ENCODE data around the gene TCF19.

TCF19 gene

DNA sequence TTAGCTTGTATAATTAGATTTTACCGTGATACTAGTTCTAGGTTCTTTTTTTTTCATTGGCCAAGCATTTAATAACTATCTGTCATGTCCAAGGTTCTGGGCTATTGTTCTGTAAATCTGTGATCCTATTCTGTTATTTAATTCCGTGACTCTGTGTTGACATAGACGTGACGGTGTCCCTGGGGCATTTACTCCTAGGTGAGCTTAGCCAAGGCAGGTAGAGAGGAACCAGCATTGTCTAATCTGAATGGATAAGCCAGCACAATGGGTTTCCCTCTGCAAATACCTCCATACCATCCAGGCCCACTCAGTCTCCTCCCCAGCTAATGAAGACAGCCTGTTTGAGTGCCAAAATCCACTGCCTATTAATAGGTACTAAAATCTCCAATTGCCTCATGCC lies 29.3 kb upstream of the TCF19 start:
- DNase-seq = no peak

DNA sequence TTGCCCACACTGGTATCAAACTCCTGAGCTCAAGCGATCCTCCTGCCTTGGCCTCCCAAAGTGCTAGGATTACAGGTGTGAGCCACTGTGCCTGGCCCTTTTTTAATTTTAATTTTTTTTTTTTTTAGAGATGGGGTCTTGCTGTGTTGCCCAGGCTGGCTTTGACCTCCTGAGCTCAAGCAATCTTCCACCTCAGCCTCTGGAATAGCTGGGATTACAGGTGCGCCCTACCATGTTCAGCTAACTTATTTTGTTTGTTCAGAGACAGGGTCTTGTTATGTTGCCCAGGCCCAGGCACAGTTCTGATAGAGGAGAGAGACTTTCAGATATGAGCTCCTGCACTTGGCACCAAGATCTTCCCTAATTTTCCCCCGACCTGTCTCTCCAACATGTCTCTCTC lies 27.6 kb upstream of the TCF19 start:
- no peak for DNase-seq

GRCh38 chr6:31131595-31131994 lies 26.8 kb upstream of the TCF19 start:
- no peak for DNase-seq

DNA sequence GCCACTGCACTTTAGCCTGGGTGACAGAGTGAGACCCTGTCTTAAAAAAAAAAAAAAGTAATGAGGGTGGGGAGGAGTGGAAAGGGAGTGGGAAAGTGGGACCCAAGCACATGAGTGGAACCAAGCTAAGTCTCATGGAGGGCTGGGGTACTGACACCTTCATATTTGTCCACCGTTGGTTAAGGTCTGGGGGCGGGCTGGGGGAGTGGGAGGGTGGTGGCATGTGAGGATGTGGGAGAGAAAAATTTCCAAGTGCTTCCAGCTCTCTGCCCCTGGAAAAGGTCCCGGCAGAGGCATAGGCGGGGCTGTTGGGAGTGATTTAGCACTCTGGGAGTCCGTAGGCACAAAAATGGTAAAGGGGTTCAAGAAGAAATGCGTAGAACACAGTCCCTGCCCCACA lies 25.6 kb upstream of the TCF19 start:
- DNase-seq = no peak

DNA sequence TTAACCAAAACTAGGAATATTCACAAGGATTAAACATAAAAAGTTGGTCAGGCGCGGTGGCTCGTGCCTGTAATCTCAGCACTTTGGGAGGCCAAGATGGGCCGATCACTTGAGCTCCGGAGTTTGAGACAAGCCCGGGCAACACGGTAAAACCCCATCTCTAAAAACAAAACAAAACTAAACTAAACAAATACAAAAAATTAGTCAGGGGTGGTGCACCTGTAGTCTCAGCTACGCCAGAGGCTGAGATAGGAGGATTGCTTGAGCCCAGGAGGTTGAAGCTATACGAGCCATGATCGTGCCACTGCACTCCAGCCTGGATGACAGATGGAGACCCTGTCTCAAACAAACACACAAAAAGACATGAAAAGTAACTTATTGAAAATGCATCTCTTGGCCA lies 22.7 kb upstream of the TCF19 start:
- DNase-seq = no peak

DNA sequence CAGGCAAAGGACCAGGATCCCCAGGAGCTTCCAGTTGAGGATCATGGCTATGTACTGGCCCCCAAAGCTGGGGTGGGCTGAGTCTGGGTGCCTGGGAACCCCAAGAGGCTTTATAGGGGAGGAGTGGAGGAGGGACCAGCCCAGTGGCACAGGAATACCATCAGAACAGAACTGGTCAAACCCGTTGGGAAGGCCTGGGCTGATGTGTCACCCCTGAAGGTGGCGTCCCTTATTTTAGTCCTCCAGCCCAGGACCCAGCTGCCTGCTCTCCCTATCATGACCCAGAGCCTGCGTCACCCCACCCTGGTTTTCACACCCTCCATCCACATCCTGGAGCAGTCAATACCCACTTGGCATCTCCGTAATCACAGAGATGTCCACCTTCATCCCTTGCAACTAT lies 19.4 kb upstream of the TCF19 start, which contains the start of gene PSORS1C2:
Gene PSORS1C2, minus strand, starts transcription at position 85 of the 400 bp plus-strand sequence. Its CDS starts 40 bp downstream, at position 45.
- no peak for DNase-seq

DNA sequence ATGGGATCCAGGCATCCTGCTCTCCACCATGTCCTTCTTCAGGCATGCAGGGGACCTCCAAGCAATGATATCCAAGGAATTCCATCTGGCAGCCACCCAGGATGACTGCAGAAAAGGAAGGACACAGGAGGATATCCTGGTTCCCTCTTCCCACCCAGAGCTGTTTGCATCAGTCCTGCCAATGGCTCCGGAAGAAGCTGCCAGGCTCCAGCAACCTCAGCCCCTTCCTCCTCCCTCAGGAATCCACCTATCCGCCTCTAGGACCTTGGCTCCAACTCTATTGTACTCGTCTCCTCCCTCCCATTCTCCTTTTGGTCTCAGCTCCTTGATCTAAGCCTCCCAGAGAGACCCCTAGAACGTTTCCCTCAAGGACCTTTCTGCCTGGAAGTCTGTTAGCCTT lies 18.8 kb upstream of the TCF19 start:
- DNase-seq = peak; percentile 73

DNA sequence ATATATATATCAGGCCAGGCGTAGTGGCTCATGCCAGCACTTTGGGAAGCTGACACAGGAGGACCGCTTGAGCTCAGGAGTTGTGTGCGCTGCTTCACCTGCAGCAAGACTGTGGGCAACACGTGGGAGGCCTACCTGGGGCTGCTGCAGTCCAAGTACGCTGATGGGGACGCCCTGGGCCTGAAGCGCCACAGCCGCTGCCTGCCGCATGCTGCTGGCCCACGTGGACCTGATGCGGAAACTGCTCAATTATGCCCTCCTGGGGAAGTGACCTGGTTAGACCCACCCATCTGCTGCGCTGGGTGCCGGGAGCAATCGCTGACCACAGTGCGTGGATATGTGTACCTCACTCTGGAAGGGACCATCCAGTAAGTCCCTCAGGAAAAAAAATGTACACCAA lies 17.7 kb upstream of the TCF19 start:
- DNase-seq = no peak

- no peak for DNase-seq
These were observed 16.0 kb upstream of the TCF19 start for GRCh38 chr6:31142361-31142761.

GRCh38 chr6:31143148-31143547 lies 15.2 kb upstream of the TCF19 start:
- DNase-seq = peak; percentile 24

- no peak for DNase-seq
These were observed 14.0 kb upstream of the TCF19 start for GRCh38 chr6:31144296-31144969.

GRCh38 chr6:31144970-31145340 lies 13.4 kb upstream of the TCF19 start:
- DNase-seq = no peak

DNA sequence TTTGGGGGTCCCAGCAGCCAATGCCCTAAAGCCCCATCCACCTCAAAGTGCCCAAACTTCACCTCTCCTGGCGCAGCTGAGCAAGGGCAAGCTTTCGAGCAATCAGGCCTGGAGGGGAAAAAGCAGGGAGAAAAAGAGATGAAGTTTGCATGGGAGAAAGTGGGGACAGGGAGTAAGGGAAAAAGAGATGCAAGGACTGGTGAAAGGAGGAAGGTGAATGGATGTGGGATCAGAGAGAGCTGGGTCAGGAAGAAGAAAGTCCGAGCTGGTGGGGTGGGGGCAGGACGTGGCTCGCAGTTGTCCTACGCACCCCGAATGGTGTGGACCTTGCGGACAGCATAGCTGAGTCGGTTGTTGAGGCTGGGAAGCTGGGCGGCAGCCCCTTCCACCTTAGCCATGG lies 13.0 kb upstream of the TCF19 start:
- DNase-seq = no peak

GRCh38 chr6:31149827-31150447 lies 8.5 kb upstream of the TCF19 start:
- no peak for DNase-seq

DNA sequence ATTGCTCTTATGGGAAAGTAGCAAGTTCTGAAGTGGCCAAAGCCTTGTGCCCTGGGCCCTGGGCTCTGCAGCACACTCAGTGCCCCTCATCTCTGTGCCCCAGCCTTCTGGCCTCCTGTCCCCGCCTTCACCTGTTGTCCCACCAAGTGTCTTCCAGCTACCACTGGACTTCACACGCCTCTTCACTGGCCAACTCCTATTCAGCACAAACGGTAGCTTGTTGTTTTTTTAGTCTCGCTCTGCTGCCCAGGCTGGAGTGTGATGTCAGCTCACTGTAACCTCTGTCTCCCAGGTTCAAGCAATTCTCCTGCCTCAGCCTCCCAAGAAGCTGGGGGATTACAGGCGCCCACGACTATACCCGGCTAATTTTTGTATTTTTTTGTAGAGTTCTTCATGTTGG lies 5.6 kb upstream of the TCF19 start:
- DNase-seq = no peak

DNA sequence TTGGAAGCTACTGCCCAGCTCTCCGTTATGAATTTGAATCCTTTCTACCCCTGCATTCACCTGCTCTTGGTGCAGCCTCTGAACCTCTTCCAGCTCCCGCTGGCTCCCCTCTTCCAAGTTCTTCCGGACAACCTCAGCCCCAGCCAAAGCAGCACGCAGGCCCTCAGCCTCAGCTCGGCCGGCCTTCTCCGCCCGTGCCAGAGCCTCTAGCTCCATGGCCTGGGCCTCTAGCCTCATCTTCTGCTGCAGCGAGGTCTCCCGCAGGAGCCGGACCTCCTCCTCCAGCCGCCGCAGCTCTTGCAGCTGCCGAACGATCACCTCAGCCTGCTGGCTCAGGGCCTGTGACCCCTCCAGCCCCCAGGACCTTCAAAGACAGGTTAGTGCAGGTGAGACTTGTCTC lies 4.0 kb upstream of the TCF19 start:
- no peak for DNase-seq

DNA sequence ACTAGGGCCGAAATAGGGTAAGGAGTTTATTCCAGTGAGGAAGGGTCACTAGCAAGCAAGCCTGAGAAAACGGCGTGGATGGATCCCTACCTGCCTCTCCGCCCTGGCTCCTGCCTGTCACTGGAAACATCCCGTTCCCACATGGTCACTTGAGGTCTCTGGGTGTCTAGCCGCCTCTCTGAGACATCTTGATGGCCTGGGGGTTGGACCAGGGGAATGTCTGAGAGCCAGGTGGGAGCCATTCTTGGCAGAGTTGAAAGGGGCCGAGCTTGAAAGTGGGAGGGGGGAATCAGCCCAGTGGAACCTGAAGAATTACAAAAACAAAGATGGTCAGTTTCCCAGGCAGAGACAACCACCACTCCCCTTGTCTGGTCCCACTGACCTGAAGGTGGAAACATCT lies 1.7 kb upstream of the TCF19 start:
- DNase-seq = no peak

- no peak for DNase-seq
These were observed 763 bp upstream of the TCF19 start, which contains the start of gene CCHCR1 for GRCh38 chr6:31157513-31158139. TSS of gene CCHCR1 (minus strand) at chr6:31157802. CDS start at chr6:31157600, 202 bp downstream.

- DNase-seq = no peak
These were observed 770 bp downstream of the TCF19 start for GRCh38 chr6:31158863-31159855.

DNA sequence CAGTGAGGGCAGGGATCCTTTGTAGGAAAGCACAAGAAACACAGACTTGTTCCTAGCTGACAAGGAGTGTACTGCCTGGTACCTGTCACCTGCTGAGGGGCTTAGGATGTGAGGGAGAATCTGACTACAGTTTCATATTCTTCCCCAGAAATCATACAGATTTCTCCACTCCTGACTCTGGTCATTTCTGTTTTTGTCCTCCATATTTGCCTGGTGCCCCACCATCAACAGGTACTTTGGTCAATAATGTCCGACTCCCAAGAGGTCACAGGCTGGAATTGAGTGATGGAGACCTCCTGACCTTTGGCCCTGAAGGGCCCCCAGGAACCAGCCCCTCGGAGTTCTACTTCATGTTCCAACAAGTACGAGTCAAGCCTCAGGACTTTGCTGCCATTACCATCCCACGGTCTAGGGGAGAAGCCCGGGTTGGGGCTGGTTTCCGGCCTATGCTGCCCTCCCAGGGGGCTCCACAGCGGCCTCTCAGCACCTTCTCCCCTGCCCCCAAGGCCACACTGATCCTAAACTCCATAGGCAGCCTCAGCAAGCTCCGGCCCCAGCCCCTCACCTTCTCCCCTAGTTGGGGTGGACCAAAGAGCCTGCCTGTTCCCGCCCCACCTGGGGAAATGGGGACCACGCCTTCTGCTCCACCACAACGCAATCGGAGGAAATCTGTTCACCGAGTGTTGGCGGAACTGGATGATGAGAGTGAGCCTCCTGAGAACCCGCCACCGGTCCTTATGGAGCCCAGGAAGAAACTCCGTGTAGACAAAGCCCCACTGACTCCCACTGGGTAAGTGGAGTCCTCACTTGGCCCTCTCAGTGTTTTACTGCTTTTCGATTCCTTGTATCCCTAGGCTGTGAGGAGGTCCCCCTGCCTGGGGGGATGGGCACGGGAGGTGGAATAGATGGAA lies 3.1 kb downstream of the TCF19 start:
- no peak for DNase-seq

DNA sequence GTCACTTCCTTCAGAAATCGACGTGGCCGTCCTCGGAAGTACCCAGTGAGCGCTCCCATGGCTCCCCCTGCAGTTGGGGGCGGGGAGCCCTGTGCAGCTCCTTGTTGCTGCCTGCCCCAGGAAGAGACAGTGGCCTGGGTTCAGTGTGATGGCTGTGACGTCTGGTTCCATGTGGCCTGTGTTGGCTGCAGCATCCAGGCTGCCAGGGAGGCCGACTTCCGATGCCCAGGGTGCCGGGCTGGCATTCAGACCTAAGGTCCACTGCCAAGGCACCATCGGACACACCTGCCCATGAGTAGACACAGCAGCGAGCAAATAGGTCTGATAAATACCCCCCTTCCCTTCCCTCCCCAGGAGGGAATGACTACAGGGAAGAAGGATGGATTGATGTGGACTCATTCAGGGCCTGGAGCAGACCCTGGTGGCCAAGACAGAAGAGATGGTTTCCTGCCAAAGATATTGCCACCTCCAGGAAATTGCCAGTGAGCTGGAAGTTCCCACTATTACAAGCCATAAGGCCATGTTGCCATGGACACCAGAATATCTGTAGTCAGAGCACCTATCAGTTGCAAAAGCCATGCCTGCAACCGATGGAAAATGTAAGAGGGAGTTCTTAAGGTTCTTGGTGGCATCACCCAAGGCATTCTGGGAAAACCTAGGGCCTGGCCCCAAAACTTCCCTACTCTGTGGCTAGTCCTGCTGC lies 4.2 kb downstream of the TCF19 start:
- DNase-seq = no peak

All from NCI-H226 (cell line).